IPS-18c (cell line): ENCODE data around the gene SYNCRIP.
"Not testable (repeated sequence)": the region's sequence is repeated elsewhere in the genome, so short reads cannot be mapped to it uniquely, and the experiment has no call there.

Experiments
- H3K4me3 ChIP-seq: 2 replicates; pipeline ENCODE4 v1.7.0; 2013; ENCODE audit warnings: low read depth, mild to moderate bottlenecking, low read length, moderate library complexity; ENCODE audit not compliant: insufficient read depth
- H3K9me3 ChIP-seq: one replicate; pipeline ENCODE4 v1.6.1; 2013; ENCODE audit warnings: mild to moderate bottlenecking, low read length, moderate library complexity; ENCODE audit not compliant: control insufficient read depth, insufficient read depth

The SYNCRIP gene

DNA sequence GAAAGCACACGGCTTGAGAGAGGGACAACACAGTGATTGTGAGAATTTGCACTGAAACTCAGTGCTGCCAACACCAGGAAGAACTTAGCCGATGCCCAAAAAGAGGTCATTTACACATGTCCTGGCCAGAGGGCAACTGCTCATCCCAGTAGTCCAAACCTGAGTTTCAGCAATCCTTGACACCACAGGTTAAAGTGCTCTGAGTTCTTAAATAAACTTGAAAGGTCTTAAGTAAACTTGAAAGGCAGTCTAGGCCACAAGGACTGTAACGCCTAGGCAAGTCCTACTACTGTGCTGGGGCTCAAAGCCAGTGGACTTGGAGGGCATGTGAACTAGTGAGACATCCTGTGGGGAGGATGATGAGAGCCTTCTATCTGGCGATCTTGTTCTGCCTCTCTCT, 63.1 kb downstream of the SYNCRIP start:
- H3K9me3 ChIP-seq: peaks cover 4% of the 10 kb centered on the region

DNA sequence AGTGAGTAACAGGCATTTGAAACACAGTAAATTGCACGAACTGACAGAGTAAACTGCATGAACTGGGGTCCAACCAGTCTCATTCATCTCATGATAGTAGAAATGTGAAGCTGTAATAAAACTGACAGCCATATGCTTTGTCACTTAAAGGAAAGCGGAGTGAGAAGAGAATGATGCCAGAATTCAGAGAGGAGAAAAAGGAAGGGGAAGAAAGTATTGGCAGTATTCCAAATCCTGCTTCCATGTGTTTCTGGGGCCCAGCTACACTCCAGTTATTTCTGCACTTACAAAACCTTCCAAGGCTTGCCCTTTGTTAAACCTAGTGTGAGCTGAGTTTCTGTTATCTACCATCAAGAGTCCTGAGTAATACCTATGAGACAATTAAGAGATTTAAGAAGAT, 66.2 kb downstream of the SYNCRIP start:
- Histone ChIP-seq H3K9me3 (peaks cover 4% of the 10 kb centered on the region), H3K4me3 (no peak overlapping the region)

More for the DNA sequence above, 63.1 kb downstream of the SYNCRIP start:
- H3K4me3 ChIP-seq: no peak overlapping the region

- H3K9me3 ChIP-seq: peaks cover 4% of the 10 kb centered on the region
- H3K4me3 ChIP-seq: no peak overlapping the region
These were observed 67.6 kb downstream of the SYNCRIP start for GRCh38 chr6:85574932-85575598.

- Histone ChIP-seq H3K9me3 (no peaks in the 10 kb centered on the region), H3K4me3 (no peak overlapping the region)
These were observed 73.4 kb downstream of the SYNCRIP start for GRCh38 chr6:85569323-85569722.

- H3K9me3 ChIP-seq: no peaks in the 10 kb centered on the region
- no peak overlapping the region for H3K4me3 ChIP-seq
These were observed 74.3 kb downstream of the SYNCRIP start for GRCh38 chr6:85568411-85568810.

GRCh38 chr6:85565736-85566135, 77.0 kb downstream of the SYNCRIP start:
- Histone ChIP-seq H3K9me3 (no peaks in the 10 kb centered on the region), H3K4me3 (no peak overlapping the region)

- H3K4me3 ChIP-seq, H3K9me3 ChIP-seq: not testable (repeated sequence)
These were observed 78.5 kb downstream of the SYNCRIP start for GRCh38 chr6:85564223-85564622.
